ENCODE measurements around the gene PSD4.

The PSD4 gene

GRCh38 chr2:113176696-113177355 is 3.1 kb downstream of the PSD4 start:
- H3K4me3 ChIP-seq (ENCODE audit: low read depth, low read length), result no peak overlapping the region
- TF ChIP-seq CTCF (conservative IDR thresholded peaks at IDR 0.05; ENCODE audit: low read depth, low read length), result no peak
- no peak for DNase-seq (ENCODE audit: low read depth)

GRCh38 chr2:113178069-113178746 is 4.4 kb downstream of the PSD4 start:
- no peak for DNase-seq (ENCODE audit: low read depth)
- no peak for TF ChIP-seq CTCF (conservative IDR thresholded peaks at IDR 0.05; ENCODE audit: low read depth, low read length)
- H3K4me3 ChIP-seq (ENCODE audit: low read depth, low read length), result no peak overlapping the region

- H3K4me3 ChIP-seq (ENCODE audit: low read depth, low read length), result no peak overlapping the region
- no peak for TF ChIP-seq CTCF (conservative IDR thresholded peaks at IDR 0.05; ENCODE audit: low read depth, low read length)
- no peak for DNase-seq (ENCODE audit: low read depth)
Measured at GRCh38 chr2:113178891-113179290, 5.1 kb downstream of the PSD4 start.

GRCh38 chr2:113179446-113180045 is 5.8 kb downstream of the PSD4 start:
- TF ChIP-seq CTCF (conservative IDR thresholded peaks at IDR 0.05; ENCODE audit: low read depth, low read length), result no peak
- H3K4me3 ChIP-seq (ENCODE audit: low read depth, low read length), result no peak overlapping the region
- no peak for DNase-seq (ENCODE audit: low read depth)

GRCh38 chr2:113180131-113180946 is 6.6 kb downstream of the PSD4 start:
- DNase-seq (ENCODE audit: low read depth), result no peak
- no peak for TF ChIP-seq CTCF (conservative IDR thresholded peaks at IDR 0.05; ENCODE audit: low read depth, low read length)
- H3K4me3 ChIP-seq (ENCODE audit: low read depth, low read length), result no peak overlapping the region

- no peak for TF ChIP-seq CTCF (conservative IDR thresholded peaks at IDR 0.05; ENCODE audit: low read depth, low read length)
- no peak for DNase-seq (ENCODE audit: low read depth)
- H3K4me3 ChIP-seq (ENCODE audit: low read depth, low read length), result no peak overlapping the region
Measured at GRCh38 chr2:113181258-113182051, 7.7 kb downstream of the PSD4 start.

Data from choroid plexus epithelial cell (primary cell).